ENCODE results near the gene SLC66A1. TPM values are rescaled to one million over a fixed set of nuclear protein-coding genes. Genes with fewer than 3 reads are reported as not detected.

Gene SLC66A1
- total and polyA plus RNA-seq, 9 of the 15 experiments (the other 6 are each of a cell fraction or from before 2014, with no cell fraction given), result 1.2 to 40.8 (median 18.6) TPM

- no peaks in the 10 kb centered on the region for H3K79me2 ChIP-seq (ENCODE audit: control insufficient read depth, insufficient read depth, low read length)
- ATAC-seq (no peak), DNase-seq (ENCODE audit: extremely low read depth in 1 of 4, low spot score in 3 of 4) (no peak), FAIRE-seq (no peak)
- H3K4me1 ChIP-seq (replicated peaks in 1 of 2; ENCODE audit: control insufficient read depth in 2 of 2, insufficient read depth in 2 of 2, low read length in 2 of 2), result peaks cover 0 to 6% of the 10 kb centered on the region in 2 experiments; a peak in 2 of 5 replicates
- H3K9ac ChIP-seq (ENCODE audit: insufficient read depth in 1 of 2, low read depth in 2 of 2, low read length in 2 of 2), result no peak overlapping the region
- ChIA-PET CTCF (ENCODE audit: low intra/inter-chr PET ratio) (no interaction called here), POLR2A (interaction anchor here (0.9 kb wide), 1 partner anchor 10 kb away, joined by 3 read pairs; no protein-coding TSS in a partner anchor)
- in situ Hi-C loops (cut with MboI), result no loop called here
- H3K27me3 ChIP-seq (ENCODE audit: control insufficient read depth in 2 of 2, insufficient read depth in 2 of 2, low read length in 2 of 2), result no peaks in the 10 kb centered on the region
- TF ChIP-seq ZNF507 (tag; conservative IDR thresholded peaks at IDR 0.05) (peak; percentile 60; the same call in 1 of the 2 replicates), ADNP (tag; IDR thresholded peaks at IDR 0.05) (no peak)
- H2AFZ ChIP-seq (ENCODE audit: low read depth, low read length), result no peak overlapping the region
- H3K27ac ChIP-seq (ENCODE audit: extremely low read depth, low read depth, low read length), result no peak overlapping the region
- no peak overlapping the region for H3K4me2 ChIP-seq (ENCODE audit: insufficient read depth, low read length)
- no peaks in the 10 kb centered on the region for H3K36me3 ChIP-seq (ENCODE audit: control insufficient read depth, insufficient read depth, low read length)
- intact Hi-C loops (cut with micrococcal nuclease), result no loop called here
- no peaks in the 10 kb centered on the region for H4K20me1 ChIP-seq (replicated peaks; ENCODE audit: control insufficient read depth, insufficient read depth, low read length)
- H3K9me3 ChIP-seq (replicated peaks; ENCODE audit: control insufficient read depth, insufficient read depth, low read depth, low read length), result no peaks in the 10 kb centered on the region
- 55% methylated on average over 5 of the region's 5 CpGs for WGBS (ENCODE audit: insufficient coverage, low coverage, missing lambda C conversion rate)
- no peak overlapping the region for H3K4me3 ChIP-seq
- H3K9me1 ChIP-seq (ENCODE audit: control insufficient read depth, insufficient read depth, low read length), result no peaks in the 10 kb centered on the region
- no TSS peak for BruUV-seq (replicated peaks)
These were observed 37.5 kb upstream of the SLC66A1 start for GRCh38 chr1:19274636-19275035.

DNA sequence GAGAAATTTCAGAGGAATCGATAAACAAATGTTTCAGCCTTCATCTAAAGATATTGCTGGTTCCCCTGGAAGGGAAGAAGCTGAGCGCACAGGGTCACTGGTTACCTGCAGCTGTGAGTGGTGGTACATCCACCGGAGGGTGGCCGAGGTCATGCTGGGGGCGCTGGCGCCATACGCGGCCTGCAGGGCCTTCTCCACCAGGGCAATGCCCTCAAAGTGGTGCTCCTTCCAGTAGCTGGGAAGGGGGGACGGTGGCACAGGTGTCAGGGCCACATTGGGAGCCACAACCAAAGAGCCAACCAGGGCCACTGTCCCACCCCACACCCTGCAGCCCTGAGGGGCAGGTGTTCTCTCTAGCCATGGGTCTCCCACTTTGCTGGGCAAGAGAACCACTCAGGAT lies 28.2 kb upstream of the SLC66A1 start:
- H3K4me1 ChIP-seq (replicated peaks in 1 of 2; ENCODE audit: control insufficient read depth in 2 of 2, insufficient read depth in 2 of 2, low read length in 2 of 2), result peaks cover 0 to 6% of the 10 kb centered on the region in 2 experiments; a peak in 1 of 5 replicates
- no peak overlapping the region for H2AFZ ChIP-seq (ENCODE audit: low read depth, low read length)
- ATAC-seq, result no peak; the same call in 2 of the 3 replicates
- no TSS peak for BruUV-seq (replicated peaks)
- WGBS (ENCODE audit: insufficient coverage, low coverage, missing lambda C conversion rate), result 63% methylated on average over 8 of the region's 9 CpGs
- no peak overlapping the region for H3K4me3 ChIP-seq
- no peak overlapping the region for H3K27ac ChIP-seq (ENCODE audit: extremely low read depth, low read depth, low read length)
- ChIA-PET POLR2A (interaction anchor here (0.9 kb wide), 1 partner anchor 20 kb away, joined by 3 read pairs; no protein-coding TSS in a partner anchor), CTCF (ENCODE audit: low intra/inter-chr PET ratio) (no interaction called here)
- H3K79me2 ChIP-seq (ENCODE audit: control insufficient read depth, insufficient read depth, low read length), result no peaks in the 10 kb centered on the region
- intact Hi-C loops (cut with micrococcal nuclease) (no loop called here), in situ Hi-C loops (cut with MboI) (no loop called here)
- peak overlapping the region in 1 of 2 experiments; percentile 57; a peak in 2 of 4 replicates for H3K9ac ChIP-seq (ENCODE audit: insufficient read depth in 1 of 2, low read depth in 2 of 2, low read length in 2 of 2)
- no peak for FAIRE-seq
- H3K9me1 ChIP-seq (ENCODE audit: control insufficient read depth, insufficient read depth, low read length), result no peaks in the 10 kb centered on the region
- no peak overlapping the region for H3K4me2 ChIP-seq (ENCODE audit: insufficient read depth, low read length)
- no peak for DNase-seq (ENCODE audit: extremely low read depth in 1 of 4, low spot score in 3 of 4)
- H3K36me3 ChIP-seq (ENCODE audit: control insufficient read depth, insufficient read depth, low read length), result no peaks in the 10 kb centered on the region
- H3K9me3 ChIP-seq (replicated peaks; ENCODE audit: control insufficient read depth, insufficient read depth, low read depth, low read length), result no peaks in the 10 kb centered on the region
- H4K20me1 ChIP-seq (replicated peaks; ENCODE audit: control insufficient read depth, insufficient read depth, low read length), result no peaks in the 10 kb centered on the region
- no peaks in the 10 kb centered on the region for H3K27me3 ChIP-seq (ENCODE audit: control insufficient read depth in 2 of 2, insufficient read depth in 2 of 2, low read length in 2 of 2)
- TF ChIP-seq TAF7 (tag; IDR thresholded peaks at IDR 0.05), result no peak
- TF ChIP-seq, protein P1, sequence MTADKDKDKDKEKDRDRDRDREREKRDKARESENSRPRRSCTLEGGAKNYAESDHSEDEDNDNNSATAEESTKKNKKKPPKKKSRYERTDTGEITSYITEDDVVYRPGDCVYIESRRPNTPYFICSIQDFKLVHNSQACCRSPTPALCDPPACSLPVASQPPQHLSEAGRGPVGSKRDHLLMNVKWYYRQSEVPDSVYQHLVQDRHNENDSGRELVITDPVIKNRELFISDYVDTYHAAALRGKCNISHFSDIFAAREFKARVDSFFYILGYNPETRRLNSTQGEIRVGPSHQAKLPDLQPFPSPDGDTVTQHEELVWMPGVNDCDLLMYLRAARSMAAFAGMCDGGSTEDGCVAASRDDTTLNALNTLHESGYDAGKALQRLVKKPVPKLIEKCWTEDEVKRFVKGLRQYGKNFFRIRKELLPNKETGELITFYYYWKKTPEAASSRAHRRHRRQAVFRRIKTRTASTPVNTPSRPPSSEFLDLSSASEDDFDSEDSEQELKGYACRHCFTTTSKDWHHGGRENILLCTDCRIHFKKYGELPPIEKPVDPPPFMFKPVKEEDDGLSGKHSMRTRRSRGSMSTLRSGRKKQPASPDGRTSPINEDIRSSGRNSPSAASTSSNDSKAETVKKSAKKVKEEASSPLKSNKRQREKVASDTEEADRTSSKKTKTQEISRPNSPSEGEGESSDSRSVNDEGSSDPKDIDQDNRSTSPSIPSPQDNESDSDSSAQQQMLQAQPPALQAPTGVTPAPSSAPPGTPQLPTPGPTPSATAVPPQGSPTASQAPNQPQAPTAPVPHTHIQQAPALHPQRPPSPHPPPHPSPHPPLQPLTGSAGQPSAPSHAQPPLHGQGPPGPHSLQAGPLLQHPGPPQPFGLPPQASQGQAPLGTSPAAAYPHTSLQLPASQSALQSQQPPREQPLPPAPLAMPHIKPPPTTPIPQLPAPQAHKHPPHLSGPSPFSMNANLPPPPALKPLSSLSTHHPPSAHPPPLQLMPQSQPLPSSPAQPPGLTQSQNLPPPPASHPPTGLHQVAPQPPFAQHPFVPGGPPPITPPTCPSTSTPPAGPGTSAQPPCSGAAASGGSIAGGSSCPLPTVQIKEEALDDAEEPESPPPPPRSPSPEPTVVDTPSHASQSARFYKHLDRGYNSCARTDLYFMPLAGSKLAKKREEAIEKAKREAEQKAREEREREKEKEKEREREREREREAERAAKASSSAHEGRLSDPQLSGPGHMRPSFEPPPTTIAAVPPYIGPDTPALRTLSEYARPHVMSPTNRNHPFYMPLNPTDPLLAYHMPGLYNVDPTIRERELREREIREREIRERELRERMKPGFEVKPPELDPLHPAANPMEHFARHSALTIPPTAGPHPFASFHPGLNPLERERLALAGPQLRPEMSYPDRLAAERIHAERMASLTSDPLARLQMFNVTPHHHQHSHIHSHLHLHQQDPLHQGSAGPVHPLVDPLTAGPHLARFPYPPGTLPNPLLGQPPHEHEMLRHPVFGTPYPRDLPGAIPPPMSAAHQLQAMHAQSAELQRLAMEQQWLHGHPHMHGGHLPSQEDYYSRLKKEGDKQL (CRISPR knock-in tag; IDR thresholded peaks at IDR 0.05; ENCODE audit: borderline replicate concordance), result no peak
- no peak for TF ChIP-seq PHF21A (IDR thresholded peaks at IDR 0.05; ENCODE audit: borderline replicate concordance, low read depth)
- TF ChIP-seq, protein P2, sequence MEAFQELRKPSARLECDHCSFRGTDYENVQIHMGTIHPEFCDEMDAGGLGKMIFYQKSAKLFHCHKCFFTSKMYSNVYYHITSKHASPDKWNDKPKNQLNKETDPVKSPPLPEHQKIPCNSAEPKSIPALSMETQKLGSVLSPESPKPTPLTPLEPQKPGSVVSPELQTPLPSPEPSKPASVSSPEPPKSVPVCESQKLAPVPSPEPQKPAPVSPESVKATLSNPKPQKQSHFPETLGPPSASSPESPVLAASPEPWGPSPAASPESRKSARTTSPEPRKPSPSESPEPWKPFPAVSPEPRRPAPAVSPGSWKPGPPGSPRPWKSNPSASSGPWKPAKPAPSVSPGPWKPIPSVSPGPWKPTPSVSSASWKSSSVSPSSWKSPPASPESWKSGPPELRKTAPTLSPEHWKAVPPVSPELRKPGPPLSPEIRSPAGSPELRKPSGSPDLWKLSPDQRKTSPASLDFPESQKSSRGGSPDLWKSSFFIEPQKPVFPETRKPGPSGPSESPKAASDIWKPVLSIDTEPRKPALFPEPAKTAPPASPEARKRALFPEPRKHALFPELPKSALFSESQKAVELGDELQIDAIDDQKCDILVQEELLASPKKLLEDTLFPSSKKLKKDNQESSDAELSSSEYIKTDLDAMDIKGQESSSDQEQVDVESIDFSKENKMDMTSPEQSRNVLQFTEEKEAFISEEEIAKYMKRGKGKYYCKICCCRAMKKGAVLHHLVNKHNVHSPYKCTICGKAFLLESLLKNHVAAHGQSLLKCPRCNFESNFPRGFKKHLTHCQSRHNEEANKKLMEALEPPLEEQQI (IDR thresholded peaks at IDR 0.05), result no peak

All from K562 (cell line).